Activated naive CD8-positive, alpha-beta T cell treated with anti-CD3 and anti-CD28 coated beads, Interleukin-2, amount 50 U/mL, for 24 hours (primary cell): Measurements from ENCODE around the gene GUCD1.

Source experiments
- ATAC-seq: fragments of 150-1000 bp; cut with Tn5 transposase; one replicate; pipeline ENCODE4 v1.10.0; 2021
- DNase-seq: peaks from one replicate; pipeline ENCODE4 v3.0.0; 2021
- H3K27ac Mint-ChIP-seq: one replicate; pipeline ENCODE4 v1.8.0; 2021; ENCODE audit warnings: mild to moderate bottlenecking, mixed read lengths
- H3K27me3 Mint-ChIP-seq: one replicate; pipeline ENCODE4 v1.8.0; 2021; ENCODE audit warnings: mixed read lengths
- H3K36me3 Mint-ChIP-seq: one replicate; pipeline ENCODE4 v1.8.0; 2021; ENCODE audit warnings: low read depth, mixed read lengths
- H3K4me1 Mint-ChIP-seq: one replicate; pipeline ENCODE4 v1.8.0; 2021; ENCODE audit warnings: mixed read lengths
- H3K4me3 Mint-ChIP-seq: one replicate; pipeline ENCODE4 v1.8.0; 2021; ENCODE audit warnings: mild to moderate bottlenecking, moderate library complexity, mixed read lengths
- H3K9me3 Mint-ChIP-seq: one replicate; pipeline ENCODE4 v1.8.0; 2021; ENCODE audit warnings: mixed read lengths

GUCD1 gene

GRCh38 chr22:24500277-24500820 lies 54.6 kb downstream of the GUCD1 start:
- ATAC-seq (no peak), DNase-seq (no peak)
- Mint-ChIP-seq H3K9me3 (no peaks in the 10 kb centered on the region), H3K4me1 (peaks cover 18% of the 10 kb centered on the region), H3K4me3 (no peak overlapping the region), H3K27me3 (peaks cover 6% of the 10 kb centered on the region), H3K36me3 (no peaks in the 10 kb centered on the region), H3K27ac (no peak overlapping the region)

DNA sequence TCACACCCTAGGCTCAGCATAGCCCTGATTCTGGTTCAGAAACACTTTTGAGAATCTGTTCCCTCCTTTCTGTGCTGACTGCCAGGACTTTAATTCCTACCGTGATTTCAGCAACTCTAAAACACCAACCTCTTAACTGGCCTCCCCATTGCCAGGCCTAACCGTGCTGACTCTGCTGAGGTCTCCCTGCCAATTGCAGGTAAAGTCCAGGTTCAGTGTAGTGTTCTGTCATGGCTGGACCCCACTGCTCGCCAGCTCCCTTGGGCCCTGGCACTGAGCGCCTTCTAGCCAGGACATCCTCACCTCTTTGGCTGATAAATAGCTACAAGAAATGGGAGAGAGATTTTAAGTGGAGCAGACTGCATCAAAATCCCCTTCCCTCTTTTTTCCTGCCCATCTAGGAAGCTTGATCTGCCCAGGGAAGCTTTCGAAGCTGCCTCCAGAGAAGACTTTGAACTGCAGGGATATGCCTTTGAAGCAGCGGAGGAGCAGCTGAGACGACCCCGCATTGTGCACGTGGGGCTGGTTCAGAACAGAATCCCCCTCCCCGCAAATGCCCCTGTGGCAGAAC lies 55.1 kb downstream of the GUCD1 start:
- peaks cover 18% of the 10 kb centered on the region for H3K4me1 Mint-ChIP-seq
- ATAC-seq (no peak), DNase-seq (no peak)
- no peaks in the 10 kb centered on the region for H3K9me3 Mint-ChIP-seq
- H3K27ac Mint-ChIP-seq: no peak overlapping the region
- no peaks in the 10 kb centered on the region for H3K36me3 Mint-ChIP-seq
- peaks cover 10% of the 10 kb centered on the region for H3K27me3 Mint-ChIP-seq
- no peak overlapping the region for H3K4me3 Mint-ChIP-seq

DNA sequence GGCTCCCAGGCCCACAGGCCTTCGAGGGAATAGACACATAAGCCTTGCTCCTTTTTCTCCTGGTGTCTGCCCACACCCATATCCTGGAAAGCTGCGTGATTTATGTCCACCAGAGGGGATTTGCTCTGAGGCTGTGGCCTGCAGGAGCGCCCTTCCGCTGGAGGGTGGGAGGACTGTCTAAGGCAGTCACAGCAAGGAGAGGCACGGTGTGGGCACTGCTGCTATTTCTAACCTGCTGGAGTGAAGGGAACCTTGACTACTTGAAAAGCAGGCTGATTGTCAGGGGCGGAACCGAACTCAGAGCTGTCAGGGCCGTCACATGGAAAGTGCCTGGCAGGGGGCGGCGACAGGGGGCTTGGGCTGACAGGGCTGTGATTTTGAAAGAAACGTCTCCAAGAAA lies 56.1 kb downstream of the GUCD1 start:
- no peak for DNase-seq
- Mint-ChIP-seq H3K4me3 (no peak overlapping the region), H3K36me3 (no peaks in the 10 kb centered on the region), H3K27me3 (peaks cover 14% of the 10 kb centered on the region), H3K4me1 (peaks cover 15% of the 10 kb centered on the region), H3K9me3 (no peaks in the 10 kb centered on the region), H3K27ac (no peak overlapping the region)
- ATAC-seq: no peak

DNA sequence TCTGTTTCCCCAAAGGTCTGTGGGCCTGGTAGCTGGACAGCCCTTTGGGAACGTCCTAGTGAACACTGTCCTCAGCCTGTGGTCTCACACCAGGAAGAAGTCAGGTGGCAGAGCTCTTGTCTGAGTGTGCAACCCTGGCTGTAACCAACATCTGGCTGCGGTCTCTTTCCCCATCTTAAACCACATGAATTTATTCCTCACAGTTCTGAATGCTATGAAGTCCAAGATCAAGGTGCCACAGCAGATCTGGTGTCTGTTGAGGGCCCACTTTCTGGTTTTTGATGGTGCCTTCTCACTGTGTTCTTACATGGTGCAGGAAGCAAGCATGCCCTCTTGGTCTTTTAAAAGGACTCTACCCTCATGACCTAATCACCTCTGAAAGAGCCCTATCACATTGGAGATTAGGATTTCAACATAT lies 57.1 kb downstream of the GUCD1 start:
- no peak overlapping the region for H3K27ac Mint-ChIP-seq
- H3K9me3 Mint-ChIP-seq: no peaks in the 10 kb centered on the region
- H3K4me1 Mint-ChIP-seq: peaks cover 6% of the 10 kb centered on the region
- H3K27me3 Mint-ChIP-seq: peaks cover 17% of the 10 kb centered on the region
- no peak for DNase-seq
- H3K4me3 Mint-ChIP-seq: no peak overlapping the region
- peak; percentile 14 for ATAC-seq
- no peaks in the 10 kb centered on the region for H3K36me3 Mint-ChIP-seq

DNA sequence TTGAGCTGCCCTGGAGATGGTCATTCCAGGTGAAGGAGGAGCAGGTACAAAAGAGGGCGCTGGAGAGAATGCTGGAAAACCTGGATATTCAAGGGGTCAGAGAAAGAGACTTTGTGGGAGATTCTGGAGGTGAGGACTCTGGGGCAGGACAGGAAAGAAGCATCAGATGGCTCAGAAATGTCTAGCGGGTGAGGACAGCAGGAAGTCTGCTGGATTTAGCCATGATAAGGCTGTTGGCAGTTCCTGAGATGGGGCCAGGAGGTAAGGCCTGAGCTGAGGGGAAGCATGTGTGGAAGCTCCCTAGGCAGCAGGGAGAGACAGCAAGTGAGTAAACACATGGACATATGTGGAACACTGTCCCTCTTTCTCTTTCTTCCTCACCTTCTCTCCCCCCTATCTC lies 58.3 kb downstream of the GUCD1 start:
- peaks cover 3% of the 10 kb centered on the region for H3K4me1 Mint-ChIP-seq
- no peak for DNase-seq
- peaks cover 21% of the 10 kb centered on the region for H3K27me3 Mint-ChIP-seq
- no peak for ATAC-seq
- H3K9me3 Mint-ChIP-seq: no peaks in the 10 kb centered on the region
- no peak overlapping the region for H3K27ac Mint-ChIP-seq
- no peak overlapping the region for H3K4me3 Mint-ChIP-seq
- H3K36me3 Mint-ChIP-seq: no peaks in the 10 kb centered on the region

DNA sequence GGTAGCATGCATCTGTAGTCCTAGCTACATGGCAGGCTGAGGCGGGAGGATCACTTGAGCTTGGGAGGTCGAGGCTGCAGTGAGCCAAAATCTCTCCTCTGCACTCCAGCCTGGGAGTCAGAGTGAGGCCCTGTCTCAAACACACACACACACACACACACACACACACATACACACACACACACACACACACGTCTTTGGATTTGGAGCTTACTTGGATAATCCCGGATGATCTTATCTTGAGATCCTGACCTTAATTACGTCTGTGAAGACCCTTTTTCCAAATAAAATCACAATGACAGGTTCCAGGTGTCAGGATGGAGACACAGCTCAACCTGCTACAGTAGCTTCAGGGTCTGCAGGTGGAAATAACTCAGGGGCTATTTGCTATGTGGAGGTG lies 58.7 kb downstream of the GUCD1 start:
- Mint-ChIP-seq H3K4me1 (peaks cover 3% of the 10 kb centered on the region), H3K27ac (no peak overlapping the region), H3K36me3 (no peaks in the 10 kb centered on the region), H3K4me3 (no peak overlapping the region), H3K27me3 (peaks cover 21% of the 10 kb centered on the region), H3K9me3 (no peaks in the 10 kb centered on the region)
- DNase-seq: no peak
- no peak for ATAC-seq

- no peak overlapping the region for H3K27ac Mint-ChIP-seq
- H3K4me1 Mint-ChIP-seq: peaks cover 3% of the 10 kb centered on the region
- no peak overlapping the region for H3K4me3 Mint-ChIP-seq
- ATAC-seq (no peak), DNase-seq (no peak)
- peaks cover 21% of the 10 kb centered on the region for H3K27me3 Mint-ChIP-seq
- H3K36me3 Mint-ChIP-seq: no peaks in the 10 kb centered on the region
- no peaks in the 10 kb centered on the region for H3K9me3 Mint-ChIP-seq
These were observed 59.6 kb downstream of the GUCD1 start for GRCh38 chr22:24495365-24495675.

- ATAC-seq (no peak), DNase-seq (no peak)
- Mint-ChIP-seq H3K4me1 (peaks cover 3% of the 10 kb centered on the region), H3K4me3 (no peak within 1 kb of the TSS), H3K36me3 (no peaks in the 10 kb centered on the region), H3K27me3 (peaks cover 21% of the 10 kb centered on the region), H3K27ac (no peak within 1 kb of the TSS), H3K9me3 (no peaks in the 10 kb centered on the region)
These were observed 60.2 kb downstream of the GUCD1 start, which contains the start of gene UPB1 for GRCh38 chr22:24494528-24495364. TSS of gene UPB1 (plus strand) at chr22:24495332. CDS start at chr22:24495404, 72 bp downstream.

DNA sequence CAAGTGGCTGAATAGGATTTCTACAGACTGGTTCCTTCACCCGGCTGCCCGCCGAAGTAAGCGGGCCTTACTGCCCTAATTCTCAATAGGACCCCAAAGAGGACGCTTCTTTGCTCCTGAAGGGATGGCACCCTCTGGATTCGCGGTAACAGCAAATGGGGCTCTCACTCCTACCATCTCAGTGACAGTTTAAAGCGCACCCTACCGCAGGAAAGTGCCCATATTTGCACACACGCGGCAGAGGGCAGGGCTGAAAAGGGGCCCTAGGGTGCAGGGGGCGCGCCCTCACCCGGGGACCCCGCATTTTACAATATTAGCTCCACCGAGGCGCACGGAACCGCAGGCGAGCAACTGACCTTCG lies 60.8 kb downstream of the GUCD1 start:
- H3K27me3 Mint-ChIP-seq: peaks cover 21% of the 10 kb centered on the region
- H3K4me1 Mint-ChIP-seq: peaks cover 3% of the 10 kb centered on the region
- no peak for ATAC-seq
- no peak overlapping the region for H3K27ac Mint-ChIP-seq
- no peak overlapping the region for H3K4me3 Mint-ChIP-seq
- DNase-seq: no peak
- no peaks in the 10 kb centered on the region for H3K9me3 Mint-ChIP-seq
- no peaks in the 10 kb centered on the region for H3K36me3 Mint-ChIP-seq

- no peak for DNase-seq
- Mint-ChIP-seq H3K4me1 (no peaks in the 10 kb centered on the region), H3K9me3 (no peaks in the 10 kb centered on the region), H3K36me3 (no peaks in the 10 kb centered on the region), H3K27ac (no peak overlapping the region), H3K4me3 (no peak overlapping the region), H3K27me3 (peaks cover 23% of the 10 kb centered on the region)
- ATAC-seq: no peak
These were observed 62.5 kb downstream of the GUCD1 start for GRCh38 chr22:24492391-24492790.
